GM10248 (cell line): ENCODE measurements around the gene ATP1A1.
A peak's percentile ranks its signal among the peaks of the same experiment; 100 is the strongest.

Source experiments
- CTCF ChIA-PET: fragments of 300-600 bp; sonication (Branson Sonifier 250); formaldehyde crosslinking; extraction: SDS; loops from one replicate; lab custom pipeline; 2021; ENCODE audit warnings: antibody characterized with exemption; lab: Yijun Ruan, JAX
- POLR2A ChIA-PET: fragments of 350-650 bp; sonication (Branson Sonifier 250); formaldehyde crosslinking; extraction: SDS; loops from one replicate; lab custom pipeline; 2020; ENCODE audit warnings: antibody characterized with exemption; lab: Yijun Ruan, JAX
- DNase-seq: peaks from one replicate; pipeline ENCODE4 v3.0.0; 2012; ENCODE audit errors: extremely low spot score
- CTCF ChIP-seq: IDR thresholded peaks from 2 replicates; pipeline ENCODE4 v1.5.1; 2012; ENCODE audit warnings: mild to moderate bottlenecking, low read depth; ENCODE audit errors: extremely low read depth, missing control alignments, control extremely low read depth

ATP1A1 gene

GRCh38 chr1:116379674-116380498 is 6.8 kb downstream of the ATP1A1 start:
- CTCF ChIA-PET: interaction anchor here (2.0 to 3.5 kb wide), 4 partner anchors 8 to 106 kb away, joined by 5 to 13 read pairs (median 10); no protein-coding TSS in a partner anchor
- POLR2A ChIA-PET: interaction anchor here (1.0 kb wide), 1 partner anchor 9 kb away, joined by 3 read pairs; no protein-coding TSS in a partner anchor
- no peak for DNase-seq
- no peak for TF ChIP-seq CTCF

- TF ChIP-seq CTCF: no peak
- POLR2A ChIA-PET: interaction anchor here (0.7 to 1.0 kb wide), 2 partner anchors 8 to 124 kb away, joined by 3 read pairs; no protein-coding TSS in a partner anchor
- CTCF ChIA-PET: interaction anchor here (1.1 to 3.5 kb wide), 6 partner anchors 9 to 230 kb away, joined by 4 to 13 read pairs (median 7); no protein-coding TSS in a partner anchor
- peak; percentile 22 for DNase-seq
These were observed 7.6 kb downstream of the ATP1A1 start for GRCh38 chr1:116380499-116381242.

- POLR2A ChIA-PET: interaction anchor here (0.9 kb wide), 1 partner anchor 9 kb away, joined by 3 read pairs; the partner anchor contains the start of gene ATP1A1
These were observed 9.3 kb downstream of the ATP1A1 start for GRCh38 chr1:116382321-116382720.

GRCh38 chr1:116382857-116383483 is 9.9 kb downstream of the ATP1A1 start:
- POLR2A ChIA-PET: interaction anchor here (0.9 kb wide), 1 partner anchor 10 kb away, joined by 3 read pairs; the partner anchor contains the start of gene ATP1A1
- CTCF ChIA-PET: interaction anchor here (1.9 to 3.5 kb wide), 4 partner anchors 8 to 244 kb away, joined by 3 to 13 read pairs (median 9); no protein-coding TSS in a partner anchor

More at GRCh38 chr1:116382321-116382720, 9.3 kb downstream of the ATP1A1 start:
- no peak for DNase-seq
- CTCF ChIA-PET: interaction anchor here (1.2 to 3.5 kb wide), 6 partner anchors 9 to 192 kb away, joined by 3 to 13 read pairs (median 7); no protein-coding TSS in a partner anchor
- no peak for TF ChIP-seq CTCF

GRCh38 chr1:116386042-116386441 is 13.0 kb downstream of the ATP1A1 start:
- DNase-seq: no peak
- TF ChIP-seq CTCF: no peak
- CTCF ChIA-PET: no interaction called here
- POLR2A ChIA-PET: no interaction called here

More at GRCh38 chr1:116382857-116383483, 9.9 kb downstream of the ATP1A1 start:
- no peak for TF ChIP-seq CTCF
- DNase-seq: no peak
